Fibroblast of mammary gland (primary cell): Measurements from ENCODE around the gene NANOG.
"Not testable (repeated sequence)": the region's sequence is repeated elsewhere in the genome, so short reads cannot be mapped to it uniquely, and the experiment has no call there.

Source experiments
- DNase-seq: peaks from one replicate; pipeline ENCODE4 v3.0.0-alpha.2; 2010; ENCODE audit warnings: low read depth
- H3K4me3 ChIP-seq: 2 replicates; pipeline ENCODE4 v1.5.1; 2011; ENCODE audit warnings: low read depth, mild to moderate bottlenecking, low read length, moderate library complexity; ENCODE audit not compliant: control insufficient read depth
- TF ChIP-seq, protein P1 (sequence below): conservative IDR thresholded peaks from 2 replicates; pipeline ENCODE4 v1.5.1; 2011; ENCODE audit warnings: low read depth, low read length, inconsistent platforms; ENCODE audit not compliant: control insufficient read depth, insufficient read depth

The NANOG gene

DNA sequence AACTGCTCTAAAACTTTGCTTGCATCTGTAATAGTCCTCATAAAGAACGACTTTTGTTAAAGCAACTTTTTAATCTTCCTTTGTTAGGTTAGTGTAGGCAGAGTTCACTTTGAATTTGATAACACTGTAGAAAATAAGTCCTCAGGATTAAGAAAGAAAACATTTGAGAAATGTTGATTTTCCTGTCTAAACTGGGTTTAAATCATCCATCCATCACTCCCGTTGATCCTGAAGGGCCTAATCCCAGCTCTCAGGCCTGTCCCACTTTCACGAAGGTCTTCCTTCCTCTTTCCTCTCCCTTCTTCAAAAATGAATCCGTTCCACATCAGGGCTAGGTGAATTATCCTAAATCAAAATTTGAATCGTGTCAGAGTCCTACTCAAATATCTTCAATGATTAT is 46.6 kb downstream of the NANOG start:
- TF ChIP-seq, protein P1, sequence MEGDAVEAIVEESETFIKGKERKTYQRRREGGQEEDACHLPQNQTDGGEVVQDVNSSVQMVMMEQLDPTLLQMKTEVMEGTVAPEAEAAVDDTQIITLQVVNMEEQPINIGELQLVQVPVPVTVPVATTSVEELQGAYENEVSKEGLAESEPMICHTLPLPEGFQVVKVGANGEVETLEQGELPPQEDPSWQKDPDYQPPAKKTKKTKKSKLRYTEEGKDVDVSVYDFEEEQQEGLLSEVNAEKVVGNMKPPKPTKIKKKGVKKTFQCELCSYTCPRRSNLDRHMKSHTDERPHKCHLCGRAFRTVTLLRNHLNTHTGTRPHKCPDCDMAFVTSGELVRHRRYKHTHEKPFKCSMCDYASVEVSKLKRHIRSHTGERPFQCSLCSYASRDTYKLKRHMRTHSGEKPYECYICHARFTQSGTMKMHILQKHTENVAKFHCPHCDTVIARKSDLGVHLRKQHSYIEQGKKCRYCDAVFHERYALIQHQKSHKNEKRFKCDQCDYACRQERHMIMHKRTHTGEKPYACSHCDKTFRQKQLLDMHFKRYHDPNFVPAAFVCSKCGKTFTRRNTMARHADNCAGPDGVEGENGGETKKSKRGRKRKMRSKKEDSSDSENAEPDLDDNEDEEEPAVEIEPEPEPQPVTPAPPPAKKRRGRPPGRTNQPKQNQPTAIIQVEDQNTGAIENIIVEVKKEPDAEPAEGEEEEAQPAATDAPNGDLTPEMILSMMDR: no peak
- no peak overlapping the region for H3K4me3 ChIP-seq

DNA sequence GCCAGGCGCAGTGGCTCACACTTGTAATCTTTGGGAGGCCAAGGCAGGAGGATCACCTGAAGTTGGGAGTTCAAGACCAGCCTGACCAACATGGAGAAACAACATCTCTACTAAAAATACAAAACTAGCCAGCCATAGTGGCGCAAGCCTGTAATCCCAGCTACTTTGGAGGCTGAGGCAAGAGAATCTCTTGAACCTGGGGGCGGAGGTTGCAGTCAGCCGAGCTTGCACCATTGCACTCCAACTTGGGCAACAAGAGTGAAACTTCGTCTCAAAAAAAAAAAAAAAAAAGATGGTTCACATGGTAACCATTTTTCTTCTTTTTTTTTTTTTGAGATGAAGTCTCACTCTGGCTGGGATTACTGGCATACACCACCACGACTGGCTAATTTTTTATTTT is 48.2 kb downstream of the NANOG start:
- peak; percentile 8 for DNase-seq
- TF ChIP-seq, protein P1: no peak
- H3K4me3 ChIP-seq: no peak overlapping the region

More for the DNA sequence above, 46.6 kb downstream of the NANOG start:
- DNase-seq: no peak

DNA sequence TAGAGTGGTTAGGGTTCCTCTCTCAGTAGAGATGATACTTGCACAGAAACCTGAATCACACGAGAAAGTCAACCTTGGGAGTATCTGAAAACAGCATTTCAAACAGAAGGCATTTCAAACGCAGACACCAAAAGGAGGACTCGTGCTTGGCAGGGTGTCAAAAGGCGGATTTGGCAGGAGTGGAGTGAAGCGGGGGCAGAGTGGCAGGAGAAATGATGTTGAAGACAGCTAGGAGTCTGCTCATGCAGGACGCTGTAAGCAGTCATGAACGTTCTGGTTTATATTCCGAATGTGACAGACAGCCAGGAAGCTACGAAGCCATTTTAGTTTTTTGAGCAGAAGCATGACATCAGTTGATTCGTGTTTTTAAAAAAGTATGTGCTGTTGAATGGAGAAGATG is 50.0 kb downstream of the NANOG start:
- not testable (repeated sequence) for H3K4me3 ChIP-seq
- peak; percentile 74 for DNase-seq

DNA sequence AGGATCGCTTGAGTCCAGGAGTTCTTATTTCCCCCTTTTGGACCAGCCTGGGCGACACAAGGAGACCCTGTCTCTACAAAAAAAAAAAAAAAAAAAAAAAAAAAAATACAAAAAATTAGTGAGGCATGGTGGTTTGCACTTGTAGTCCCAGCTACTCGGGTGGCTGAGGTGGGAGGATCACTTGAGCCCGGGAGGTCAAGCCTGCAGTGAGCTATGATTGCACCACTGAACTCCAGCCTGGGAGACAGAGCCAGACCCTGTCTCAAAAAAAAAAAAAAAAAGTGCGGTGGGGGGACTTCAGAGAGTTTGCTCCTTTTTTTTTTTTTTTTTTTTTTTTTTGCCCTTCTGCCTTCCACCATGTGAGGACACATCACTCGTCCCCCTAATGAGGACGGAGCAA is 50.6 kb downstream of the NANOG start:
- DNase-seq, H3K4me3 ChIP-seq: not testable (repeated sequence)

DNA sequence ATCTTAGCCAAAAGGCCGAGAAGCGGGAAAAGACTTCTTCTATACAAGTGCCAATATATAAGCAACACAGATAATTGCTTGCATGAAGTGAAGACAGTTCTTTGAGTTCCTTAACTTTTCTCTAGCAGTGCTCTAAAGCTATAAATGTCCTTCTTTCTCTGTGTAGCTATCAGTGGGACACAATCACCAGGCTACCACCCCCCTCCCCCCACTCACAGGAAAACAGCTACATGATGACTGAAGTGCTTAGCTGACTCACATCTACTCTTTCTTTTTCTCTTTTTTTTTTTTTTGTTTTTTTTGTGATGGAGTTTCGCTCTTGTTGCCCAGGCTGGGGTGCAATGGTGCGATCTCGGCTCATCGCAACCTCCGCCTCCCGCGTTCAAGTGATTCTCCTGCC is 53.2 kb downstream of the NANOG start:
- H3K4me3 ChIP-seq, DNase-seq: not testable (repeated sequence)

DNA sequence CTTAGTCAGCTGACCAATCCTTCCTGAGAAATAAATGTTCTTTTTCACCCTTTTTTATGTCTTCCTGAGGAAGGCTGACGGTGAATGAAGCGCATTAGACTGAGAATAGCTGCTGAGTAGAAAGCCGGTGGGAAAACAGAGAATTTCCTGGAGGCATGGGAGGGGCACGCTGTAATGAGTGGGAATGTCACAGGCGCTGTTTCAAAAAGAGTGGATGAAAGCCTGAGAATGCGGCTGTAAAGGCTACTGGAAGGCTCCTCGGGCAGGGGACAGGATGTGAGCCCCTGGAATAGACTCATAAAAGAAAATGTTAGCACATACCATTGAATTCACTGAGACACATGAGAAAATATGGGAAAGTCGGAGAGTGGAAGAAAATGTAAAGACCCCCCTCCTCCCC is 53.9 kb downstream of the NANOG start:
- not testable (repeated sequence) for DNase-seq, H3K4me3 ChIP-seq

DNA sequence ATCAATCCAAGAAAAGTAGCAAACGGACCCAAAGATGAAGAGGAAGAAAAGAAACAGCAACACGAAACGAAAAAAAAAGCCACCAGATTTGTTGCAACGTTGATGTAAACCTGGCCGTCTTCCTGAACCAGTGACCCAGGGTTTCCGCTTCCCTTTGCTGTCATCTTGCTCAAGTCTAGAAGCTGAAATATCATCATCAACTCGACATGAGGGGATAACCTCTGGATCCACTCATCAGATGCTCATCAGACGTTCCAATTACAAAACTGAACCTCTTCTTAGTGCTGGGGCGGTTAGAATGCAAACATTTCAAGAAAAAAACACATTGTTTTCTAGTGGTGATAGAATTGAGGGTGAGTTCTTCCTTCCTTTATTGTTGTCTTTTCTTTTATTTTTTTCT is 54.4 kb downstream of the NANOG start:
- DNase-seq: peak; percentile 21
- not testable (repeated sequence) for H3K4me3 ChIP-seq

DNA sequence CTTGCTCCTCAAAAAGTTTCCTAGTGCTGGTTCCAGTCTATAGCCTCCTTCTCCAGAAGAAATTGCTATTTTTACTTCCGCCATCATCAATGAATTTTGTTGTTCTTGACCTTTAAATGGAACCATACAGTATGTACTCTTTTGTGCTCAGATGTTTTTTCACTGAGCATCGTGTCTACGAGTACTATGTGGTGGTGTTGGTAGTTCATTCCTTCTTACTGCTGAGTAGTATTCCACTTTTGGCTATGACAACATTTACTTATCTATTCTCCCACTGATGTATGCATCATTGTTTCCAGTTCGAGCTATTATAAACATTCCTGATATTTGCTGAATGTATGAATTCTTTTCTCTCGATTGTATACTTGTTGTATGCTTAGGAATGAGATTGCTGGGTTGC is 54.9 kb downstream of the NANOG start:
- no peak overlapping the region for H3K4me3 ChIP-seq
- TF ChIP-seq, protein P1: no peak
- DNase-seq: no peak

DNA sequence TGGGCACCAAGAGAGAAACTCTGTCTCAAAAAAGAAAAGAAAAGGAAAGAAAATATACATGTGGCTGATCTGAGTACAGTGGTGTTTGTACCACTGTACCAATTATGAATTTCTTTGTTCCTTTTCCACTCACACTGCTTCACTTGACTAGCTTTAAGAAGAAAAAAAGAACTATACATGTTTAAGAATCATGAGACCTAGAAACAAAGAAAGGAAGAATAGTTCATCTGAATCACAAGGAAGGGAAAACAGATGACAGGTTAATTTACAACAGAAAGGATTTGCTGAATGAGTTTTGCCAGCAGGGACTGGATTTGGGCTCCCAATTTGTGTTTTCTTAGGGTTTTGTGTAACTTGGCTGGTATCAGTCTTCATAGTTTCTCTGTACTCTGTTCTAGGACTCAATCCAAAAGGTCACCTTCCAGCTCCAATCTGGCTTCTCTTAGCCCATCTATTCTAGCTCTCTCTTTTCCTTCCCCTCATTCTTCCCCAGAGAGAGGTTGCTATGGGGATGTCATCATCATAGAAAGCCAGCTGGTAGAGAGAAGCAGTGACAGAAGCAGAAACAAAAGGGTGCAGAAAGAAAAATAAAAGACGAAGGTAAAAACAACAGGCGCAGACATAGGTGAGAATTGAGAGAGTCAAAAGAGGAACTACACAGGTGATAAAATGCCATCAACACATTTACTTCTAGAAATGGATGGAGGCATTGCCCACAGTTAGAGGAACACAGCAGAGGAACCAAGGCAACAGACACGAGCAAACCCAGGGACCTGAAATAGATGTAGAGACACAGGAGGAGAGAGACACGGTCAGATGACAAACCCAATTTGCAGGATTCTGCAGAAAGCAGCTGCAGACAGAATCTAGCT is 58.3 kb downstream of the NANOG start:
- H3K4me3 ChIP-seq: not testable (repeated sequence)
- peak; percentile 15 for DNase-seq

DNA sequence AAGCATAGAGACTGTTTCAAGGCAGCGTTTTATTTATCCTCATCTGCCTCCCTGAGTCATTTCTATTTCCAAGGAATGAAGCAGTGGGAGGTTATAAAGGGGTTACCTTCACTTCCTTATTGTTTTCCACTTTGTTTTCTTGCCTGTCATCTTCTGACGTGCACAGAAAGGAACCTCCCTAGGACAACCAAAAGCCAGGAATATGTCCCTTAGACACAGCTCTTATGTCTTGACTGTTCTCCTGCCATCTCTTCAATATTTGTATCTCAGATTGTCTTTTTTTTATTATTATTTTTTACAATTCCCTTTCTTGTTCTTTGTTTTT is 58.9 kb downstream of the NANOG start:
- H3K4me3 ChIP-seq, DNase-seq: not testable (repeated sequence)
